HS-5 (cell line): ENCODE data around the gene GRK5.

Experiments used
- DNase-seq: peaks from one replicate; pipeline ENCODE4 v3.0.0-alpha.2; 2012; ENCODE audit warnings: low read depth

Gene GRK5

GRCh38 chr10:119443970-119444660, 236.7 kb downstream of the GRK5 start:
- DNase-seq, result no peak

GRCh38 chr10:119444866-119445265, 237.5 kb downstream of the GRK5 start:
- no peak for DNase-seq

GRCh38 chr10:119445311-119445934, 238.1 kb downstream of the GRK5 start:
- peak; percentile 16 for DNase-seq

GRCh38 chr10:119445935-119446317, 238.6 kb downstream of the GRK5 start:
- no peak for DNase-seq

- no peak for DNase-seq
These were observed 239.3 kb downstream of the GRK5 start for GRCh38 chr10:119446441-119447277.

GRCh38 chr10:119447421-119447820, 240.1 kb downstream of the GRK5 start:
- DNase-seq, result no peak

- no peak for DNase-seq
These were observed 240.6 kb downstream of the GRK5 start for GRCh38 chr10:119447823-119448546.

GRCh38 chr10:119448628-119449584, 241.5 kb downstream of the GRK5 start:
- no peak for DNase-seq

GRCh38 chr10:119449760-119450461, 242.5 kb downstream of the GRK5 start:
- peak; percentile 15 for DNase-seq

- peak; percentile 10 for DNase-seq
These were observed 243.4 kb downstream of the GRK5 start for GRCh38 chr10:119450606-119451299.

- DNase-seq, result no peak
These were observed 244.0 kb downstream of the GRK5 start for GRCh38 chr10:119451300-119451896.

- DNase-seq, result no peak
These were observed 245.0 kb downstream of the GRK5 start for GRCh38 chr10:119452396-119452795.

- no peak for DNase-seq
These were observed 245.9 kb downstream of the GRK5 start for GRCh38 chr10:119453313-119453712.

GRCh38 chr10:119454316-119454715, 246.9 kb downstream of the GRK5 start:
- no peak for DNase-seq

- DNase-seq, result no peak
These were observed 247.6 kb downstream of the GRK5 start for GRCh38 chr10:119454990-119455389.

GRCh38 chr10:119455609-119456434, 248.5 kb downstream of the GRK5 start:
- DNase-seq, result no peak

GRCh38 chr10:119456435-119456810, 249.1 kb downstream of the GRK5 start:
- DNase-seq, result no peak

- DNase-seq, result no peak
These were observed 250.8 kb downstream of the GRK5 start for GRCh38 chr10:119457966-119458766.
